GM19452 (cell line): ENCODE results near the gene SIPA1L3.
"Not testable (repeated sequence)": the region's sequence is repeated elsewhere in the genome, so short reads cannot be mapped to it uniquely, and the experiment has no call there.

Experiments used
- ATAC-seq: cut with Tn5 transposase; IDR thresholded peaks from one replicate; pipeline ENCODE4 v1.9.1; 2021; ENCODE audit not compliant: unreplicated experiment

SIPA1L3 gene

GRCh38 chr19:37906869-37907734 lies at the start of gene SIPA1L3:
Gene SIPA1L3, plus strand, starts transcription at chr19:37907208. Its CDS starts 174,358 bp downstream, at chr19:38081566.
- ATAC-seq, result peak; percentile 80

GRCh38 chr19:37864501-37864900 lies 42.5 kb upstream of the SIPA1L3 start:
- no peak for ATAC-seq

- not testable (repeated sequence) for ATAC-seq
Observed at GRCh38 chr19:37865930-37866329, 41.1 kb upstream of the SIPA1L3 start.

- ATAC-seq, result no peak
Observed at GRCh38 chr19:37867831-37868230, 39.2 kb upstream of the SIPA1L3 start.

DNA sequence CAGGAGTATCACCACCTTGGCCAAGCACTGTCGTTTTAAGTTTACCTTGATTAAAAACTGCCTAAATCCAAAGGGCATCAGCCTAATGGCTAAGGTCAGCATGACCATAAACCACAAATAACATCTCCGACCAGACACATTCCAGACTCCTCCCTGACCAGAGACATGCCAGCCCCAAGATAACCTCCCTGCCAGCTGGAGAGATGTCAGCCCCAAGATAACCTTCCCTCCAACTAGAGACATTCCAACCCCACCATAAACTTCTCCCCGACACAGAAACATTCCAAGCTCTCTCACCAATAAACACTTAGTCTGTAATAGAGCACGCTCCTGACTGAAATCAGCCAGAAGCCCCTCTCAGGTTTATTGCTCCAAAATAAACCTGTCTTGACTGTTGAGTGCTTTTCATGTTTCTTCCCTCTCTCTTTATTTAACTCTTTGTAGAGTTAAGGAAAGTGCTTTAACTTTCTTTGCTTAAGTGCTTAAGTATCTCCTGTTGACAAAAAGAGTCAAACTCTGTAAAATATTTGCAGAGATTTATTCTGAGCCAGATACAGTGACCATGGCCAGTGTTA lies 37.2 kb upstream of the SIPA1L3 start:
- ATAC-seq, result no peak

DNA sequence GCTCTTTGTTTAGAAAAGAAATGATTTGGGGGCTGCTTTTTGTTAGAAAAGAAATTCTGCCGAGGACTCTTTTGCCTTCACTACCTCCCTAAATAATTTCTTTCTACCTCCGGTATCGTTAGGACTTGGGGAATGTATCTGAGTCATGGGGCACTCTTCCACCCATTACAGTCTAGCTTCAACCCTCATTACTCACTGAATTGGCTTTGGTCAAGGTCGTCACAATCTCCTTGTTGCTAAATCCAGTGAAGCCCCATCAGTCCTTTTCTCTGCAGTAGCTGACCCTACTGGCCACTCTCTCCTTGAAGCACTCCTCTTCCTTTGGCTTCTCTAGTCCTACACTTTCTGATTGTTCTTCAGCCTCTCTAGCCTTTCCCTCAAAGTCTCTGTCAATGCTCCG lies 34.6 kb upstream of the SIPA1L3 start:
- no peak for ATAC-seq

DNA sequence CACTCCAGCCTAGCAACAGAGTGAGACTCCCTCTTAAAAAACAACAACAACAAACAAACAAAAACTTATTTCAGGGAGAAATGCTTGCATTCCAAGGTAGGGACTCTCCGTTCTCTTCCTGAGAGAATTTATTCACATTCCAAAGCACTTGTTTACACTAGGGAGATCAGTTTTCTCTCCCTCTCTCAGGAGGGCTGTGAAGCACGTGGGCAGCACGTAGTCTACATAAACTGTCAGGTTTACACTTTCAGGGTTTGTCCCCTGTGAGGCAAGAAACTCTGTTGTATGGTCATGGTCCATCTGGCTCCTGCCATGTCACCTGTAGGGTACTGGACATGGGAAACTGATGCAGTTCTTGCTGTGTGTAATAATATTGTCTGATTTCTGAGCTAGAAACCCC lies 32.2 kb upstream of the SIPA1L3 start:
- ATAC-seq, result no peak

GRCh38 chr19:37876032-37876431 lies 31.0 kb upstream of the SIPA1L3 start:
- ATAC-seq, result no peak

GRCh38 chr19:37877147-37877546 lies 29.9 kb upstream of the SIPA1L3 start:
- no peak for ATAC-seq

- ATAC-seq, result no peak
Observed at GRCh38 chr19:37885392-37885791, 21.6 kb upstream of the SIPA1L3 start.

DNA sequence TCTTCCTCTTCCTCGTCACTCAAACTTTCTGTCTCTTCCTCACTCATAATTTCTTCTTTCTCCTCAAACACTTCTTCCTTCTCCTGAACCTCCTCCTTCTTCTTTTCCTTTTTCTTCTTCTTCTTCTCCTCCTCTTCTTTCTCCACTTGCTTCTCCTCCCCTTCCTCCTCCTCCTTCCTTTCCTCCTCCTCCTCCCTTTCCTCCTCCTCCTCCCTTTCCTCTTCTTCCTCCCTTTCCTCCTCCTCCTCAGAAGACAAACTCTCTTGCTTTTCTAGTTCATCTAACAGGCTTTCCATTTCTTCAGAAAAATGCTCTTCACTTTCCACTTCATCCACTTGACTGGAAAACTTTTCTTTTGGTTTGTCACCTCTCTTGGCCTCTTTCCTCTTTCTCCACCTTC lies 20.4 kb upstream of the SIPA1L3 start:
- no peak for ATAC-seq

DNA sequence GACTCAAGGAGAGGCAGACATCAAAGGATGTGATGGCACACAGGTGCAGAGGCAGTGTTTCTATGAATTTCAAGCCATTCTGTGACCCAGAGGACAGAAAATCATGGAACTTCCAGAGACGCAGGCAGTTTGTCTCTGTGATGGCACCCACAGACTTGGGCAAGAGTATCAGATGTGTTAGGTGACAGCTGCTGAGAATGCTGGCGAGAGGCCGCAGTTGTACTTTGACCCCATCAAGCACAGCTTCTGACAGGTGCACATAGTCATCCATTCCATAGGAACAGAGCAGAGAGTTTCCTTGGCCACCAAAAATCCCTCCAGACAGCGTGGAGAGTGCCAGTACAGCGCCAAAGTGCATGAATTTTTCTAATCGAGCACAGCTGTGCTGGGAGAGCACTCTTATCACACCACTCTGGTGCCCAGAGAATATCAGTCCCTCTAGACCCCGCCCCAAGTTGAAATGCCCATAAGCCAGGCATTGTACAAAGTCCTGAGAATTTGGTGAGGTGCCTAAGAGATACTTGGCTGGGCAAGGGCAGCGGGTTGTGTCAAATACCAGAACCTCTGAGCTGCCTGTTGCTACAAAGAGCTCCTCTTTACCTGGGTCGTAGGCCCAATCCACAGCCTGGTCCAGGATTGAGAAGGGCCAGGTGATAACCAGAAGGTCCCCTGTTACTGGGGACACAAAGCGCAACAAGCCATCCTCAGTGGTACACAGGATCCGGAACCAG lies 13.0 kb upstream of the SIPA1L3 start:
- ATAC-seq, result no peak

GRCh38 chr19:37896180-37896579 lies 10.8 kb upstream of the SIPA1L3 start:
- ATAC-seq, result no peak

DNA sequence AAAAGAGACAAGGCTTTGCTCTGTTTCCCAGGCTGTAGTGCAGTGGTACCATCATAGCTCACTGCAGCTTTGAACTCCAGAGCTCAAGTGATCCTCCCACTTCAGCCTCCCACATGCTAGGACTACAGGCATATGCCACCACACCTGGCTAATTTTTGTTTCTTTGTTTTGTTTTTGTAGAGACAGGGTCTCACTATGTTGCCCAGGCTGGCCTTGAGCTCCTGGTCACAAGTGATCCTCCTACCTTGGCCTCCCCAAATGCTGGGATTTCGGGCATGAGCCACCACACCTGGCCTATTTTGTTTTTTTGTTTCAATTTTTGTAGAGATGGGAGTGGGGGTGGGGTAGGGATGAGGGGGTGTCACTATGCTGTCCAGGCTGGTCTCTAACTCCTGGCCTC lies 7.6 kb upstream of the SIPA1L3 start:
- no peak for ATAC-seq

DNA sequence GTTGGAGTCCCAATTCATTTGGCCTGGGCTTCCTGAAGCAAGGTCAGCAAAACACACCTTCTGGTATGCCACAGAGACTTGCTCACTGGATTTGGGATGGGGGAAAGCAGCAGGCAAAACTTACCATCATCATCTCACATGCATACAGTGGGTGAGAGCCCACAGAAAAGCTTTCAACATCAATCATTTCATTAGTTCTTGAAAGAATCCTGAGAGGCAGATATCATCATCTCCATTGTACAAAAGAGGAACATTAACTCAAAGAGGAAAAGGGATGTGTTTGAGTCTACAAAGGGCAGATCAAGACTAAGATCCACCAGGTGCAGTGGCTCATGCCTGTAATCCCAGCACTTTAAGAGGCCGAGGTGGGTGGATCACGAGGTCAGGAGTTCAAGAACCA lies 7.0 kb upstream of the SIPA1L3 start:
- no peak for ATAC-seq

DNA sequence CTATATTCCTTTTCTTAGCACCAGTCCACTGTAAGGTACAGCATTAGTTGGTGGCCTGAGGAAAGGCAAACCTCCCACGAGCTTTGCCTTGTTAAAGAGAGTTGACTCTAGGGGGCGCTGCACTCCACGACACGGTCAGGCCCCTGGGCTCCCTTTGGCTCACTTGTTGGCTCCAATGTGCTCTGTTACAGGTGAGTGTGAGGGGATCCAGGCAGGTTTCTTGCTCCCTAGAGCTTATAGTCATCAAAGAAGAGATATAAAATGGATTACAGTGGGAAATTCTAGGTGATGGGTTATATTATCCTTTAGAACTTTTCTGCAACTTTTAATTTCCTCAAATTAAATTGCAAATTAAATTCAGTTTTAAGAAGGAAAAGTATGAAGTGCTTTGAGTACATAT lies 4.3 kb upstream of the SIPA1L3 start:
- no peak for ATAC-seq

DNA sequence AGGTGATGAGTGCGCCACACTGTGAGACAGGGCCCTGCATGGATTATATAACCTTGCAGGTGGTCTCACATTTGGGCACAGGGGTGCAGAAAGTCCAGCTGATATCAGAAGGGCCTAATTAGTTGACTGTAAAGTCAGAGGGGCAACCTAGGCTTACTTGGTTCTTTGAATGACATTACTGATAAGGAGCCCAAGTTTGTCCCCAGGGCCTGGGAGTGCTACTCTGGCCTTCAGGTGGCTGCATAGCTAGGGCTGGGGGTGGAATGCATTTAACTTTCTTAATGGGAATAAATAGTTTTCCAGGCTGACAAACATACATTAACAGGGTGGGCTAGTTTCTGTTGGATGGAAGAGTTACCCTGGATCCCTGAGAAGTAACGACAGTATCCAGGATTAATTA lies 3.9 kb upstream of the SIPA1L3 start:
- no peak for ATAC-seq

DNA sequence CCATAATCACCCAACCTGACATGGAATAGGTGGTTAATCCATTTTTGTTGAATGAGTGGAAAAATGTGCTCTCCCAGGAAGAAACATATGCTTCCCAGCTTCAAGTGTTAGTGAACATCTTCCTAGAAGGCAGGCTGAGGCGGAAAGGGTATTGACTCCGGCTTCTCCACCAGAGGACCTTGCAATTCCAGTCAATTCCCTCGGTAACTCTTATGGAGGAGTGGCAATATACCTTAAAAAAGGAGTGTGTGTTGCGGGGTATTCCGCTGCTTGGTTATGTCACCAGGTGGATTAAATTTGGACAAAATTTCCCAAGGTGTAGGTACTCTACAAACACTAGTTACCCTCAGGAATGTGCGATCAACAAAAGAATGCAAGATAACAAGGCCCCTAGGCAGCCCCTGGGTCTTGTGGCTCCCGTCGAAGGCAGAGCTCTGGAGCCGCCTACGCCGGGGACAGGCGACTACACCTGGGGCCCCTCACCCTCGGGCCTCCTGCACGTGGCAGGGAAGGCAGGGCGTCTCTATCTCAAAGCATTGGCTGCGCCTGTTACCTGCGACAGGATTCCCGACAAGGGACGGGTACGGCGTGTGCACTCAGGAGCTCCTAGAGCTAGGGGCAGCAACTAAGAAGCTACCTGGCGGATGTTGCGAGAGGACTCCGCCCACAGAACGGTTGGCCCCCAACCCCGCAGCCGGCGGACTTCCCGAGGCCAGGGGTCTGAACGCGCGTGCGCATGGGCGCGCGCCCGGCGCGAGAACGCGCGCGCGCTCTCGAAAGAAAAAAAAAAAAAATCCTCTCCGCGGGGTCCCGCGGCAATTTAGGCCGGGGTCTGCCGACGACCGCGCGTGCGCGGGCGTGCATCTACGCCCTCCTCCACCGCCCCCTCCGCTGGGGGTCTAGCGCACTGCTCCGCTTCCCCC lies 801 bp upstream of the SIPA1L3 start, which contains the start of gene WDR87:
Gene WDR87 (minus strand): TSS at position 649 of the 923 bp plus-strand sequence. CDS start 8,355 bp downstream, outside the sequence.
- ATAC-seq, result peak; percentile 12

- ATAC-seq, result no peak
Observed at GRCh38 chr19:37907735-37908455, 887 bp downstream of the SIPA1L3 start.

DNA sequence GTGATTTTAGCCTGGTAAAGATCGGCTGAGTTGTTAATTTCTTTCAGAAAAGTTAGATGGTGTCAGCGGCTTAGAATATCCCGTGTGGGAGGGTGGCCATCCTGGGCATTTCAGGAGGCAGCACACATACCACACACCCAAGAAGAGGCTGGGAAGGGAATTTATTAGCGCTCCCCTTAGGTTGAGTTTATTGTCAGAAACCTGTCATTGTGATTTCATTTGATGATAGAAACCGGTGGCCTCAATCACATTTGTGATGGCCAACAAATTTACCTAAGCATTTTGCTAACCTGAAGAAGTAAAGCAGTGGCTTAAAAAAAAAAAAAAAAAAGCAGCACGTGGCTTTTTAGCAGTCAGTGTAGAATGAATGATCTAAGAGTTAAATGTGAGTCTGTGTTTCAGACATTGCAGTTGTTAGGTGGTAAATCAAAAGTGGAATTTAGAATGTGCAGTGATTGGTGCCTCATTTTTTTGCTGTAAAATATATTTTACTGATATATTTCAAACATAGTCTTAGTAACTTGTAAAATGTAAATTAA lies 2.7 kb downstream of the SIPA1L3 start:
- ATAC-seq, result no peak
